GM21786 (cell line): ENCODE results near the gene SALL3.

Source experiments
- ATAC-seq: cut with Tn5 transposase; IDR thresholded peaks from one replicate; pipeline ENCODE4 v1.9.1; 2021; ENCODE audit not compliant: unreplicated experiment

SALL3 gene

DNA sequence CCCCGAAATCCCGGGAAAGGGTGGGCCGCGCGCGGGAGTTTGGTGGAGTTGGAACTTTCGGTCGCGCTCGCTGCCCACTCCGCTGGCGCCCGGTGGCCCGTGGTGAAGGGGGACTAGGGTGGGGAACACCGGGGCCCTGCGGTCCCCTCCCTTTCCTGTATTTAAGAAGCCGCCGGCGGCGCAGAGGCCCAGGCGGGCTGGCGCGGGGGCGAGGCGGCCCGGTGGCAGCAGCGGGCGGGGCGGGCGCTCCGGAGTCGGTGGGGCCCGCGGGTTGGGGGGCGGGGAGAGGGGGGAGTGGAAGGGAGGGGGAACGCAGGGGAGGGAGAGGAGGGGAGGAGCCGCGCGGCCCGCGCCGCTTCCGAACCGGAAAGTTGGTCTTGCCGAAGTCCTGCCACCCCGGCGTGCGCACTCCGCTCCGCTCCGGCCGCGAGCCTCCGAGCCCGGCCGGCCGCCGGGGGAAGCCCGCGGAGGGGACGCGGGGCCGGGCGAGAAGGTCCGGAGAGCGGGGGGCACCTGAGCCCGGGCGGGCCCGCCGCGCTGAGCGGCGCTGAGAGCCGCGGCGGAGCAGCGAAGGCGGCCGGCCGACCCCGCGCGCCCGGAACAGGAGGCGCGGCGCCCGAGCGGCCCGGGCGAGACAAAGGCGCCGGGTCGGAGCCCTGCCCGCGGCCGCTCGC, 425 bp upstream of the SALL3 start:
- ATAC-seq, result no peak

DNA sequence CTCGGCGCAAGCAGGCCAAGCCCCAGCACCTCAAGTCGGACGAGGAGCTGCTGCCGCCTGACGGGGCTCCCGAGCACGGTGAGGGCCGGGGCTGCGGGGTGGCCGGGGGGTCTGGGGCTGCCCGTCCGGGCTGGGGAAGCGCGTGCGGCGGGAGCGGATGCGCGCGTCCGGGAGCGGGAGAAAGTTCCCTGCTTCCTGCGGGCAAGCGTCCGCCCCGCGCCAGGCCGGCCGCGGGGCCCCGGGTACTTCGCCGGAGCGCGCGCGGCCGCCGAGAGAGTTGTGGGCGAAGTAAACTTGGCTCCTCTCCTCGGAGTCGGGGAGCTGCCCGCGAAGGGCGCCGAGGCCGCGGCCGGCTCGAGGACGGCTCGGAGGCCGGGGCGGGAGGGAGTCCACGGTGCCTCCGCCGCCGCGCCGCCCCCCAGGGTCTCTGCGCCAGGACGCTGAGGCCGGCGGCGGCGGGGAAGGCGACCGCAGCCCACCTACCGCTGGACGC, 707 bp downstream of the SALL3 start:
- ATAC-seq, result no peak

DNA sequence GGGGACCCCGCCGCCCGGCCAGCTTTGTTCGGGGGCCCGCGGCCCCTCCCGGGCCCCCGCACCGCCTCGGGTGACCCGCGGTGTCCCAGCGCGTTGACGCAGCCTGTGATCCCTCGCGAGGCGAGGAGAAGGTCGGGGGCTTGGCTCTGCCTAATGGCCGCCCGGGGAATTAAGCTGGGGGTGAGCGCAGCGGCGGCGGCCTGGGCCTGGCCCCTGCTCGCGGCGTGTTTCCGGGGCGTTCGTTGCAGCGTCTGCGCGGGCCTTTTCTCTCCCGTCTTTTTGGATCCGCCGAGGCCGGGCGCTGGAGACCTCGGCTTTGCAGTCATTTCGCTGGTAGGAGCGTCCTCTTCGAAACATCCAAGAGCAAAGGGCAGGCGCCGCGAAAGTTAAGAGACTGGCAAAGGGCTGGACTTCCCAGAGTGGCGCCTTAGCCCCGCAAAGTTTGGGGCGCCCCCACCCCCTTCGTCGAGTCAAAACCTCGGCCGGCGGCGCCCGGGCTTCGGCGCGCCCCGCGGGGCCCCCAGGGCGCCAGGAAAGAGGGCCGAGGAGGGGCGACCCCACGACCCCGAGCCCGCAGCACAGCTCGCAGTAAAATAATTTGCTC, 1.3 kb downstream of the SALL3 start:
- ATAC-seq, result no peak

DNA sequence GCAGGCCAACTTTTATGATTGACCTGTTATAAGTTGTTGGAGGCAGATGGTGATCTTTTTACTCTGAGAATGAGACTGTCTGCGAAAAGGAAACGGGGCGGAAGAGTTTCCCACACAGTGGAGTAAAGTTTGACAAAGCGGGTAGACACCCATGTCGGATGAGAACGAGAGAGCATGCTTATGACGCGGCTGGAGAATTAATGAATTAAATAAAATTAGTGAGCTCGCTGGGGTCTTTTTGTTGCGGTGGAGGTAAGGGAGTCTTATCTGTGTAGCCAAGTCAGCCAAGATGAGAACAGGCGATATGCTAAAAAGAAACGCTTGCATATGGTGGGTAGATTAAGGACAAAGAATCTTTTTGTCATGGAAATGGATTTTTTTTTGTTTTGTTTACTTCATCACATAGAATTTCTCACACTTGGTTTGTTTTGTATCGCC, 1.8 kb downstream of the SALL3 start:
- no peak for ATAC-seq

DNA sequence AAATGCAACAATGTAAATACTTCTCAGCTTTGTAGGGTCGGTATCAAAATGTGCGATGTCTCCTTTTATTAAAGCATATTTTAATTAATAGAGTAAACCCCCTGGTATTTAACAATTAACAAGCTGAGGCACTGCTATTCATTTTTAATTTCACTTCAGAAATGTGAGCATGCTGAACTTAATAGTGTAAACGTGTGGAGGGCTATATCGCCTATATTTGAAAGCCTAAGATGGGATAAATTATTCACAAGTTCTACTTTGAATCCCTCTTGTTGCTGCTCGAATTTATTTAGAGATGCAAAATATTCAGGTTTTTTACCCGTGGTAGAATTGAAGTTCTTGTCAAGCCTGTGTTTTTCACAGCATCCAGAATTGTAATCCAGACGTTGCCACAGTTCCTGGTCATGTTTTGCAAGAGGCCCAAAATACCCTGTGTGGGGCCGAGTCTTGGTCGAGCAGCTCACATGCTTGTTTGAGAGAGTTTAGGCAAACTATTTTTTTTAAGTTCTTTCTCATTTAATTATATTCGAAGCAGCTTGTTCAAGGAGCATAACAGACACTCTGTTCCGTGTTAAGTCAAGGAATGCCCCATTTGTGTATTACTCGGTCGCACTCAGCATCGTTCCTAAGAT, 2.5 kb downstream of the SALL3 start:
- ATAC-seq, result no peak

DNA sequence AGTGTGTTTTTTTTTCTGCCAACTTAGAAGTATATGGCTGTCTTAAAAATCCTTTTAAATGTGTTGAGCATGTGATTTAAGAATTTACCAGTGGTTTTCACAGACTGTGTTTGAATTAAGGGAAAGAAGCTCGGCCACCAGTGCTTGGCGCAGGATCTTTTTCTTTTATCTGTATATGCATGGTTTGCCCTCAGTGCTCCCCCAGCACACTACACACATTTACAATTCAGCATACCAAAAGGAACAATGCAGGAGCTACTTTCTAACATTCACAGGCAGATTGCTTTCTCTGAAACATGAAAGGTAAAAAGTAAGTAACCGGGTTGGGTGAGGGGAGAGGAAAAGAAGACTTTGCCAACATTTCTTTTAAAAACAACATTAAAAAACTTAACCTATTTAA, 3.9 kb downstream of the SALL3 start:
- no peak for ATAC-seq

DNA sequence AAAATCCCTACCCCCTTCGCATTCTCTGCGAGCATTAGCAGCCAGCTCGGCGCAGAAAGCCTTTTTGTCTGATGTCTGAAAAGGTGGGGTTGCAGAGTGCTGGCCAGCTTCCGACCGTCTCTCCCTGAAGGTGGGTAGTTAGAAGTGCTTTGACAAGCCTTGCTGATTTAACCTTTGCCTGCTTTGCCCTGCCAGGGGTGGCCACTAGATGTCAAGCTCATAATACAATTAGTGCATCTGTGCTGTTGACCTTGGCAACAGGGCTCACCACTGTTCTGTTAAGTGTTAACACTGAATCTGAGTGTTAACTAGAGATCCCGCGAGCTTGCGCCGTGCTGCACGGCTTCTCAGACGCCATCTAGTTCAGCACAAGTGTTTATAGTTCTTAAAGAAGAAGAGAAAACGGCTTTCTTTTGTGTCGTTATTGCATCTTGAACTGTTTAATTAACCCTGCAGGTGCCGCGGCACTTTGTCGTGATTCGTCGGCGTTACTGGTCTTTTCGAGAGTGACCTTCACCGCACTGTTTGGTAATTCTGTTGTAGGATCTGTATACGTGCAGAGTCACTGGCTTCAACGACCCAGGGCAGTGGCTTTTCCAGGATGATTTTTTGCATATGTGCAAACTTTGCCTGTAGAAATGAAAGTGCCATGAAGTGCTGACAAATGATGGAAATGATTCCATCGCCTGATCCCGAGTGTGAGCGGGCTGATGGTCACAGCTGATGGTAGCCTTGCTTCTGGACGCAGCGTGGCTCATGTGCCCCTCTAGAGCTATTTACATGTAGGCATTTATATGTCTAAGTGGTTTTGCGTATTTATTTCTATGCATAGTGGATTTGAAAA, 5.5 kb downstream of the SALL3 start:
- ATAC-seq, result peak; percentile 77

DNA sequence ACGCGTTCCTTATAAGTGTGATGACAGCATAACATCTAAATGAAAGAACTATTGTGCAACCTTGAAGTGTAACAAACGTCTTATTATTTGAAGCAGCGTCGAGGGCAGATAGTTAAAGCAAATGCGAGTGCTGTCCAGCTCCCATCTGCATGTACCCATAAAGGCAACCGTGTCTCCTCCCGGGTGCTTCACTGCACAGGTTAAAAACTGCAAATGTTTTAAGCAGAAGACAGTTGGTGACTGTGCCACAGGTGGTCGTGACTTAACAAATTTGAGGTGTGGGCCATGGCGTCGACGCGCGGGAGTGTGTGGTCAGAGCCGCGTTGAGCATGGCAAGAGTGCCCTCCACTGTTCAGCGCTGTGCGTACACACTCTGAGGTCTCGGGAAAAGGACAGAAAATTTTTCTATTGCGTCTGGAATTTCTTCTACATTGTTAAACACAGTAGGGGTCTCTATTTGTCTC, 6.4 kb downstream of the SALL3 start:
- ATAC-seq, result no peak

DNA sequence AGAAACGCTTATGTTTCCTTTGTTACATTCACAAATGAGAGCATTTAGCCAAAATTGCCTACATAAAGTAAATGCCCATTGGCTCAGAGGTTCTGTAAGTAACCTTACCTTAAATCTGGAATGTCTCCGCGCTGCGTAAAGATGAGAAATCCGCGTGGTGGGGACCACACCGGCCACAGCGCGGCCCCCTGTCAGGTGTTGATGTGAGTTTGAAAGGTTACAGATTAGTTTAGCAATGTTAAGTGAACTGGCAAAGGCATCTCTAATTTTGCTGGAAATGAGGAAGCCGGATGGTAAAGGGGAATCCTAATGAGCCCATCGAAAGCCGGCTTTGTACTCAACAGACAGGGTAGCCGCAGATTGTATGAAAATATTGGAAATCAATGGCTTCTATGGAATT, 11.8 kb downstream of the SALL3 start:
- ATAC-seq, result no peak

- no peak for ATAC-seq
Measured at GRCh38 chr18:78992041-78993011, 12.7 kb downstream of the SALL3 start.

DNA sequence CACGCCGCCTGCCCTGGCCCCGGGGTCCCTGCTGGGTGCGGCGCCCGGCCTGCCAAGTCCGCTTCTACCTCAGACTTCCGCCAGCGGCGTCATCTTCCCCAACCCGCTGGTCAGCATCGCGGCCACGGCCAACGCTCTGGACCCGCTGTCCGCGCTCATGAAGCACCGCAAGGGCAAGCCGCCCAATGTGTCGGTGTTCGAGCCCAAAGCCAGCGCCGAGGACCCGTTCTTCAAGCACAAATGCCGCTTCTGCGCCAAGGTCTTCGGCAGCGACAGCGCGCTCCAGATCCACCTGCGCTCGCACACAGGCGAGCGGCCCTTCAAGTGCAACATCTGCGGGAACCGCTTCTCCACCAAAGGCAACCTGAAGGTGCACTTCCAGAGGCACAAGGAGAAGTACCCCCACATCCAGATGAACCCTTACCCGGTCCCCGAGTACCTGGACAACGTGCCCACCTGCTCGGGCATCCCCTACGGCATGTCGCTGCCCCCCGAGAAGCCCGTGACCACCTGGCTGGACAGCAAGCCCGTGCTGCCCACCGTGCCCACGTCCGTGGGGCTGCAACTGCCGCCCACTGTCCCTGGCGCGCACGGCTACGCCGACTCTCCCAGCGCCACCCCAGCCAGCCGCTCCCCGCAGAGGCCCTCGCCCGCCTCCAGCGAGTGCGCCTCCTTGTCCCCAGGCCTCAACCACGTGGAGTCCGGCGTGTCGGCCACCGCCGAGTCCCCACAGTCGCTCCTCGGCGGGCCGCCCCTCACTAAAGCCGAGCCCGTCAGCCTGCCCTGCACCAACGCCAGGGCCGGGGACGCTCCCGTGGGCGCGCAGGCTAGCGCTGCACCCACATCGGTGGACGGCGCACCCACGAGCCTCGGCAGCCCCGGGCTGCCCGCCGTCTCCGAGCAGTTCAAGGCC, 13.7 kb downstream of the SALL3 start:
- ATAC-seq, result no peak

DNA sequence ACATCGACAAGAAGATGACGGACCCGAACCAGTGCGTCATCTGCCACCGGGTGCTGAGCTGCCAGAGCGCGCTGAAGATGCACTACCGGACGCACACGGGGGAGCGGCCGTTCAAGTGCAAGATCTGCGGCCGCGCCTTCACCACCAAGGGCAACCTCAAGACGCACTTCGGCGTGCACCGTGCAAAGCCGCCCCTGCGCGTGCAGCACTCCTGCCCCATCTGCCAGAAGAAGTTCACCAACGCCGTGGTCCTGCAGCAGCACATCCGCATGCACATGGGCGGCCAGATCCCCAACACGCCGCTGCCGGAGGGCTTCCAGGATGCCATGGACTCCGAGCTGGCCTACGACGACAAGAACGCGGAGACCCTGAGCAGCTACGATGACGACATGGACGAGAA, 14.4 kb downstream of the SALL3 start:
- no peak for ATAC-seq

DNA sequence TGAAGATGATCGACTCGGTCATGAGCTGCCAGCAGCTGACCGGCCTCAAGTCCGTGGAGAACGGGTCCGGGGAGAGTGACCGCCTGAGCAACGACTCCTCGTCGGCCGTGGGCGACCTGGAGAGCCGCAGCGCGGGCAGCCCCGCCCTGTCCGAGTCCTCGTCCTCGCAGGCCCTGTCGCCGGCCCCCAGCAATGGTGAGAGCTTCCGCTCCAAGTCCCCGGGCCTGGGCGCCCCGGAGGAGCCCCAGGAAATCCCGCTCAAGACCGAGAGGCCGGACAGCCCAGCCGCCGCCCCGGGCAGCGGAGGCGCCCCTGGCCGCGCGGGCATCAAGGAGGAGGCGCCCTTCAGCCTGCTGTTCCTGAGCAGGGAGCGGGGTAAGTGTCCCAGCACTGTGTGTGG, 14.9 kb downstream of the SALL3 start:
- ATAC-seq, result no peak

DNA sequence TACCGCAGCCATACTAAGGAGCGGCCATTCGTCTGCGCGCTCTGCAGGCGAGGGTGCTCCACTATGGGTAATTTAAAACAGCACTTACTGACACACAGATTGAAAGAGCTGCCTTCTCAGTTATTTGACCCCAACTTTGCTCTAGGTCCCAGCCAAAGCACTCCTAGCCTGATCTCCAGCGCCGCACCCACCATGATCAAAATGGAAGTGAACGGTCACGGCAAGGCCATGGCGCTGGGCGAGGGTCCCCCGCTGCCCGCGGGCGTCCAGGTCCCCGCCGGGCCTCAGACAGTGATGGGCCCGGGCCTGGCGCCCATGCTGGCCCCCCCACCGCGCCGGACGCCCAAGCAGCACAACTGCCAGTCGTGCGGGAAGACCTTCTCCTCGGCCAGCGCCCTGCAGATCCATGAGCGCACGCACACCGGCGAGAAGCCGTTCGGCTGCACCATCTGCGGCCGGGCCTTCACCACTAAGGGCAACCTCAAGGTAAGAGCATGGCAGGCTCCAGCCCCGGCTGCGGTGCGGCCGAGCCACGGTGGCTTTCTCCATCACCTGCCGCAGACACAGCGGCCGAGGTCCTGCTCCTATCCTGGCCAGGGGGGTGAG, 15.5 kb downstream of the SALL3 start:
- no peak for ATAC-seq

- ATAC-seq, result no peak
Measured at GRCh38 chr18:78995740-78996395, 16.2 kb downstream of the SALL3 start.

DNA sequence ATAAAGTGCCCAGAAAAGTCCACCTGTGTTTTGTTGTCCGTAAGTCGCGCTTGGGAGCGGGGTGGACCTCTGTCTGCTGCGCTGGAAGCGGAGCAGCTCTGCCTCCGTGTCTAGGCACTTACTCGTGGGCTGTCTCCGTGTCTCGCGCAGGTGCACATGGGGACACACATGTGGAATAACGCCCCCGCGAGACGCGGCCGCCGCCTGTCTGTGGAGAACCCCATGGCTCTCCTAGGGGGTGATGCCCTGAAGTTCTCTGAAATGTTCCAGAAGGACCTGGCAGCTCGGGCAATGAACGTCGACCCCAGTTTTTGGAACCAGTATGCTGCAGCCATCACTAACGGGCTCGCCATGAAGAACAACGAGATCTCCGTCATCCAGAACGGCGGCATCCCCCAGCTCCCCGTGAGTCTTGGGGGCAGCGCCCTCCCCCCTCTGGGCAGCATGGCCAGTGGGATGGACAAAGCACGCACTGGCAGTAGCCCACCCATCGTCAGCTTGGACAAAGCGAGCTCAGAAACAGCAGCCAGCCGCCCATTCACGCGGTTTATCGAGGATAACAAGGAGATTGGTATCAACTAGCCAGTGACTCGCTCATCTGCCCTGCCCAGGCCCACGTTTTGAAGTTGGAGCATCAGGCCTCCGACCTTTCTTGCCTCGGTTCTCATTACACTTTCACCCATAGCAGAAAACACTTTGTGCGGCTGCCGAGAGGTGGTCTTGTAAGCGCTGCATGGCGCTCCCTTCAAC, 17.3 kb downstream of the SALL3 start:
- ATAC-seq, result no peak

- no peak for ATAC-seq
Measured at GRCh38 chr18:78998371-78999071, 18.9 kb downstream of the SALL3 start.
